ENCODE results near the gene FETUB.

- no peak for TF ChIP-seq CTCF (IDR thresholded peaks at IDR 0.05)
- no peak for TF ChIP-seq ZFX (IDR thresholded peaks at IDR 0.05; ENCODE audit: borderline replicate concordance)
Measured at GRCh38 chr3:186616299-186616617, 23.9 kb upstream of the FETUB start.
